WTC11 (cell line): ENCODE data around the gene WBP4. TPM values are rescaled to one million over a fixed set of nuclear protein-coding genes. Genes with fewer than 3 reads are reported as not detected.

Experiments used
- ATAC-seq: fragments of 200-7000 bp; cut with Tn5 transposase; 2 replicates; pipeline ENCODE4 v1.10.0; 2021; ENCODE audit warnings: mild to moderate bottlenecking, moderate library complexity
- CTCF ChIA-PET: fragments of 300-600 bp; sonication (Branson Sonifier 250); formaldehyde crosslinking; loops from one replicate; lab custom pipeline; 2021; ENCODE audit warnings: antibody characterized with exemption; lab: Charles Lee
- POLR2A ChIA-PET: fragments of 350-600 bp; sonication (Branson Sonifier 250); formaldehyde crosslinking; loops from one replicate; lab custom pipeline; 2021; ENCODE audit warnings: antibody characterized with exemption; lab: Charles Lee
- DNase-seq: peaks from one replicate; pipeline ENCODE4 v3.0.0; 2021; ENCODE audit warnings: low spot score
- H3K27ac Mint-ChIP-seq: 2 replicates; pipeline ENCODE4 v1.8.0; 2021; ENCODE audit warnings: mixed read lengths
- H3K27me3 Mint-ChIP-seq: 2 replicates; pipeline ENCODE4 v1.8.0; 2021; ENCODE audit warnings: low read depth, mild to moderate bottlenecking, moderate library complexity, mixed read lengths
- H3K36me3 Mint-ChIP-seq: 2 replicates; pipeline ENCODE4 v1.8.0; 2021; ENCODE audit warnings: mixed read lengths
- H3K4me1 Mint-ChIP-seq: 2 replicates; pipeline ENCODE4 v1.8.0; 2022; ENCODE audit warnings: mixed read lengths
- H3K4me3 Mint-ChIP-seq: 2 replicates; pipeline ENCODE4 v1.8.0; 2021; ENCODE audit warnings: mild to moderate bottlenecking, moderate library complexity, mixed read lengths
- H3K9me3 Mint-ChIP-seq: 2 replicates; pipeline ENCODE4 v1.8.0; 2021; ENCODE audit warnings: mixed read lengths
- E2F5 ChIP-seq: sonication (generic); formaldehyde crosslinking; IDR thresholded peaks from 2 replicates; pipeline ENCODE4 v1.8.1; 2022; ENCODE audit warnings: mild to moderate bottlenecking, moderate library complexity, missing genetic modification reagents
- ERG ChIP-seq: fragments of 250-450 bp; sonication (Bioruptor Pico); IDR thresholded peaks from 2 replicates; pipeline ENCODE4 v1.8.0; 2021; ENCODE audit warnings: mild to moderate bottlenecking
- FOXK1 ChIP-seq: sonication (generic); formaldehyde crosslinking; IDR thresholded peaks from 2 replicates; pipeline ENCODE4 v1.8.0; 2022; ENCODE audit warnings: mild to moderate bottlenecking, moderate library complexity, missing genetic modification reagents
- GRHL2 ChIP-seq: fragments of 250-450 bp; sonication (Bioruptor Pico); IDR thresholded peaks from 2 replicates; pipeline ENCODE4 v1.8.0; 2022; ENCODE audit warnings: mild to moderate bottlenecking, moderate library complexity; ENCODE audit not compliant: insufficient replicate concordance, severe bottlenecking
- HMGA2 ChIP-seq: fragments of 250-450 bp; sonication (Bioruptor Pico); IDR thresholded peaks from 2 replicates; pipeline ENCODE4 v1.4.0; 2021; ENCODE audit warnings: mild to moderate bottlenecking, moderate library complexity
- HMGXB4 ChIP-seq: sonication (generic); formaldehyde crosslinking; IDR thresholded peaks from 2 replicates; pipeline ENCODE4 v1.8.1; 2023; ENCODE audit warnings: mild to moderate bottlenecking, moderate library complexity, missing genetic modification reagents
- OVOL2 ChIP-seq: fragments of 250-450 bp; sonication (Bioruptor Pico); IDR thresholded peaks from 2 replicates; pipeline ENCODE4 v1.9.0; 2021; ENCODE audit warnings: mild to moderate bottlenecking, borderline replicate concordance
- PREB ChIP-seq: sonication (generic); formaldehyde crosslinking; IDR thresholded peaks from 2 replicates; pipeline ENCODE4 v1.8.1; 2022; ENCODE audit warnings: mild to moderate bottlenecking, missing genetic modification reagents, moderate library complexity, borderline replicate concordance
- SMAD3 ChIP-seq: sonication (generic); formaldehyde crosslinking; IDR thresholded peaks from 2 replicates; pipeline ENCODE4 v1.8.0; 2022; ENCODE audit warnings: missing genetic modification reagents, mild to moderate bottlenecking, borderline replicate concordance
- USF1 ChIP-seq: sonication (generic); formaldehyde crosslinking; IDR thresholded peaks from 2 replicates; pipeline ENCODE4 v1.8.0; 2022; ENCODE audit warnings: mild to moderate bottlenecking, missing genetic modification reagents
- ZMAT4 ChIP-seq: fragments of 250-450 bp; sonication (Bioruptor Pico); IDR thresholded peaks from 2 replicates; pipeline ENCODE4 v1.9.0; 2021; ENCODE audit warnings: mild to moderate bottlenecking
- ZNF121 ChIP-seq: sonication (generic); formaldehyde crosslinking; IDR thresholded peaks from 2 replicates; pipeline ENCODE4 v1.8.0; 2023; ENCODE audit warnings: missing genetic modification reagents
- ZNF138 ChIP-seq: sonication (generic); formaldehyde crosslinking; conservative IDR thresholded peaks from 2 replicates; pipeline ENCODE4 v1.8.1; 2022; ENCODE audit warnings: mild to moderate bottlenecking, moderate library complexity, missing genetic modification reagents
- ZNF281 ChIP-seq: sonication (generic); formaldehyde crosslinking; IDR thresholded peaks from 2 replicates; pipeline ENCODE4 v1.8.0; 2023; ENCODE audit warnings: mild to moderate bottlenecking, missing genetic modification reagents
- ZNF317 ChIP-seq: sonication (generic); formaldehyde crosslinking; IDR thresholded peaks from 2 replicates; pipeline ENCODE4 v1.8.1; 2023; ENCODE audit warnings: low read depth, mild to moderate bottlenecking, moderate library complexity, missing genetic modification reagents, borderline replicate concordance
- ZNF416 ChIP-seq: fragments of 250-450 bp; sonication (Bioruptor Pico); IDR thresholded peaks from 2 replicates; pipeline ENCODE4 v1.9.0; 2021; ENCODE audit warnings: mild to moderate bottlenecking, inconsistent platforms
- ZNF423 ChIP-seq: fragments of 250-450 bp; sonication (Bioruptor Pico); IDR thresholded peaks from 2 replicates; pipeline ENCODE4 v2.1.2; 2022; ENCODE audit warnings: mild to moderate bottlenecking, moderate library complexity
- ZNF512 ChIP-seq: sonication (generic); formaldehyde crosslinking; IDR thresholded peaks from 2 replicates; pipeline ENCODE4 v1.8.1; 2022; ENCODE audit warnings: missing genetic modification reagents, borderline replicate concordance
- ZNF532 ChIP-seq: fragments of 250-450 bp; sonication (Bioruptor Pico); IDR thresholded peaks from 2 replicates; pipeline ENCODE4 v1.9.0; 2021; ENCODE audit warnings: mild to moderate bottlenecking, borderline replicate concordance
- total RNA-seq: library from RNA; stranded (reverse); gene quantifications from 3 replicates; pipeline ENCODE4 v1.2.3, GENCODE V29; 2021

Gene WBP4
- total RNA-seq, 1 experiment from 2014 or later, result 9.6 TPM

GRCh38 chr13:41074523-41074922 is 13.2 kb downstream of the WBP4 start (continued):
- no peak for TF ChIP-seq ZMAT4
- TF ChIP-seq ZNF423, result no peak
- TF ChIP-seq OVOL2 (CRISPR knock-in tag), result no peak
- no peak for TF ChIP-seq ZNF138 (CRISPR knock-in tag)
- TF ChIP-seq ZNF416 (CRISPR knock-in tag), result no peak
- TF ChIP-seq HMGA2, result no peak
- no peak for TF ChIP-seq SMAD3
- no peak for TF ChIP-seq ZNF512 (CRISPR knock-in tag)
- no peak for TF ChIP-seq HMGXB4 (CRISPR knock-in tag)
- no peak for TF ChIP-seq GRHL2 (CRISPR knock-in tag)

GRCh38 chr13:41075034-41075433 is 13.7 kb downstream of the WBP4 start:
- Mint-ChIP-seq H3K4me3 (no peak overlapping the region), H3K9me3 (peaks cover 17% of the 10 kb centered on the region), H3K36me3 (peaks cover 64% of the 10 kb centered on the region), H3K4me1 (no peaks in the 10 kb centered on the region), H3K27me3 (no peaks in the 10 kb centered on the region), H3K27ac (no peak overlapping the region)
- CTCF ChIA-PET, result interaction anchor here (1.2 to 2.2 kb wide), 3 partner anchors 121 to 152 kb away, joined by 4 to 11 read pairs (median 4); no protein-coding TSS in a partner anchor
- DNase-seq (no peak), ATAC-seq (no peak)
- POLR2A ChIA-PET, result no interaction called here
- TF ChIP-seq ERG (CRISPR knock-in tag) (no peak), PREB (no peak), ZNF317 (CRISPR knock-in tag) (no peak), USF1 (no peak), ZMAT4 (no peak), FOXK1 (CRISPR knock-in tag) (no peak), ZNF281 (no peak), E2F5 (CRISPR knock-in tag) (no peak), ZNF532 (CRISPR knock-in tag) (no peak), ZNF121 (no peak), HMGA2 (no peak), OVOL2 (CRISPR knock-in tag) (no peak)
